ENCODE results near the gene TMEM202. TPM values are rescaled to one million over a fixed set of nuclear protein-coding genes. Genes with fewer than 3 reads are reported as not detected.
"Not testable (repeated sequence)": the region's sequence is repeated elsewhere in the genome, so short reads cannot be mapped to it uniquely, and the experiment has no call there.

The TMEM202 gene
- total RNA-seq, 1 donor from 2014 or later: not detected

DNA sequence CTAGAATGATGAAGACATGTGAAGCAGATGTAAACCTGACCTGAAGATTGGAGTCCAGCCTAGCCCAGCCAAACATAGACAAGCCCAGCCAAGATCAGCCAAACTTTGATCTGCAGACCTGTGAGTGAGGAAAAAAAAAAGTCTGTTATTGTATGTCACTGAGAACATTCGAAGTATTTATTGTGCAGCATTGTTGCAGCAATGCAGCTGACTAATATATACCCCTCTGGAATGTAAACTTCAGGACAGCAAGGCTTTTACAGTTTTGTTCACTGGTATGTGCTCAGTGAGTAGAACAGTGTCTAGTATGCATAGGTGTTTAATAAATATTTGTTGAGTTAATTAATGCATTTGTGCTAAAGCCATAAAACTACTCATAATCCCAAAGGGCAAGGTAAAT is 23.4 kb downstream of the TMEM202 start:
- peaks cover 22% of the 10 kb centered on the region for H3K27me3 Mint-ChIP-seq (ENCODE audit: unreplicated experiment)
- peaks cover 2% of the 10 kb centered on the region for H3K36me3 Mint-ChIP-seq (ENCODE audit: unreplicated experiment)
- peaks cover 13% of the 10 kb centered on the region for H3K9me3 Mint-ChIP-seq (ENCODE audit: unreplicated experiment)
- no peak overlapping the region for H3K4me3 Mint-ChIP-seq (ENCODE audit: unreplicated experiment)
- TF ChIP-seq, protein P1, sequence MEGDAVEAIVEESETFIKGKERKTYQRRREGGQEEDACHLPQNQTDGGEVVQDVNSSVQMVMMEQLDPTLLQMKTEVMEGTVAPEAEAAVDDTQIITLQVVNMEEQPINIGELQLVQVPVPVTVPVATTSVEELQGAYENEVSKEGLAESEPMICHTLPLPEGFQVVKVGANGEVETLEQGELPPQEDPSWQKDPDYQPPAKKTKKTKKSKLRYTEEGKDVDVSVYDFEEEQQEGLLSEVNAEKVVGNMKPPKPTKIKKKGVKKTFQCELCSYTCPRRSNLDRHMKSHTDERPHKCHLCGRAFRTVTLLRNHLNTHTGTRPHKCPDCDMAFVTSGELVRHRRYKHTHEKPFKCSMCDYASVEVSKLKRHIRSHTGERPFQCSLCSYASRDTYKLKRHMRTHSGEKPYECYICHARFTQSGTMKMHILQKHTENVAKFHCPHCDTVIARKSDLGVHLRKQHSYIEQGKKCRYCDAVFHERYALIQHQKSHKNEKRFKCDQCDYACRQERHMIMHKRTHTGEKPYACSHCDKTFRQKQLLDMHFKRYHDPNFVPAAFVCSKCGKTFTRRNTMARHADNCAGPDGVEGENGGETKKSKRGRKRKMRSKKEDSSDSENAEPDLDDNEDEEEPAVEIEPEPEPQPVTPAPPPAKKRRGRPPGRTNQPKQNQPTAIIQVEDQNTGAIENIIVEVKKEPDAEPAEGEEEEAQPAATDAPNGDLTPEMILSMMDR (IDR thresholded peaks at IDR 0.05): no peak
- no peaks in the 10 kb centered on the region for H3K4me1 Mint-ChIP-seq (ENCODE audit: unreplicated experiment)
- no peak for DNase-seq (ENCODE audit: extremely low spot score, unreplicated experiment)
- H3K27ac Mint-ChIP-seq (ENCODE audit: unreplicated experiment): no peak overlapping the region

DNA sequence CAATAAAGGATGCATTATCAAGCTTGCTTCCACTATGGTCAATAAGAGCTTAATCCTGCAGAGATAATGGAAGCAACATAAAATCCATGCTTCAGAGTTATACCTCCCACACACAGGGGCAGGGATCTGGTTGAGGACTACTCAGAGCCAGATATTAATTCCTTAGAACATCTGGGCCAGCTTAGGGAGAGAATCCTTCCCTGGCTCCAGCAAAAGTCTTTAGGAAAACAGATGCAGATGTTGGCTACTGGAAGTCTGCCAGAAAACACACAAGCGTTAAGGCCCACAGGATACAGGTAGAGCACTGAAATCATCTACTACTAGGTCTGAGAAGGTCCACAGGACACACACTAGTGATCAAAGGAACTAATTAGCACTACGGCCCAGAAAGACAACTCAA is 25.2 kb downstream of the TMEM202 start:
- Mint-ChIP-seq H3K9me3 (ENCODE audit: unreplicated experiment) (peaks cover 26% of the 10 kb centered on the region), H3K36me3 (ENCODE audit: unreplicated experiment) (peaks cover 2% of the 10 kb centered on the region), H3K27ac (ENCODE audit: unreplicated experiment) (no peak overlapping the region), H3K4me1 (ENCODE audit: unreplicated experiment) (no peaks in the 10 kb centered on the region), H3K27me3 (ENCODE audit: unreplicated experiment) (peaks cover 19% of the 10 kb centered on the region), H3K4me3 (ENCODE audit: unreplicated experiment) (no peak overlapping the region)
- TF ChIP-seq, protein P1 (IDR thresholded peaks at IDR 0.05): no peak
- no peak for DNase-seq (ENCODE audit: extremely low spot score, unreplicated experiment)

DNA sequence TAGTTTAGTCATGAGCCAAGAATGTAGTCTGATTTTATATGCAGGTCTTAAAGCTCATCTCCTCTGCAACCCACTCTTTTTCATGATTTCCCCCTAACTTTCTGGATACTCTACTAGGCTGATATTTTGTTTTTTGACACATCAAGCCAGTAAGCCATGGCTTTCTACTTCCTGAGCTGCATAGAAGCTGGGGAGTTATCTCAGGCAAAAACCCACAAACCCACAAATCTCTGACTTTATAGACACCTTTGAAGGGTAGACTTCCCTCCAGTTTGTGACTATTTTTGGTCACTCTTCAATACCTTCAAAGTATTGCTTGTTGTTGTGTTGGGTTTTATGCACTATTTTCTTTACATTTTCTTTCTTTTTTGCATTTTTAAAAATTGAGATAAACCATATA is 28.6 kb downstream of the TMEM202 start:
- TF ChIP-seq, protein P1 (IDR thresholded peaks at IDR 0.05): no peak
- peaks cover 26% of the 10 kb centered on the region for H3K27me3 Mint-ChIP-seq (ENCODE audit: unreplicated experiment)
- no peak overlapping the region for H3K4me3 Mint-ChIP-seq (ENCODE audit: unreplicated experiment)
- H3K27ac Mint-ChIP-seq (ENCODE audit: unreplicated experiment): no peak overlapping the region
- H3K36me3 Mint-ChIP-seq (ENCODE audit: unreplicated experiment): peaks cover 2% of the 10 kb centered on the region
- DNase-seq (ENCODE audit: extremely low spot score, unreplicated experiment): no peak
- peaks cover 26% of the 10 kb centered on the region for H3K9me3 Mint-ChIP-seq (ENCODE audit: unreplicated experiment)
- H3K4me1 Mint-ChIP-seq (ENCODE audit: unreplicated experiment): no peaks in the 10 kb centered on the region

DNA sequence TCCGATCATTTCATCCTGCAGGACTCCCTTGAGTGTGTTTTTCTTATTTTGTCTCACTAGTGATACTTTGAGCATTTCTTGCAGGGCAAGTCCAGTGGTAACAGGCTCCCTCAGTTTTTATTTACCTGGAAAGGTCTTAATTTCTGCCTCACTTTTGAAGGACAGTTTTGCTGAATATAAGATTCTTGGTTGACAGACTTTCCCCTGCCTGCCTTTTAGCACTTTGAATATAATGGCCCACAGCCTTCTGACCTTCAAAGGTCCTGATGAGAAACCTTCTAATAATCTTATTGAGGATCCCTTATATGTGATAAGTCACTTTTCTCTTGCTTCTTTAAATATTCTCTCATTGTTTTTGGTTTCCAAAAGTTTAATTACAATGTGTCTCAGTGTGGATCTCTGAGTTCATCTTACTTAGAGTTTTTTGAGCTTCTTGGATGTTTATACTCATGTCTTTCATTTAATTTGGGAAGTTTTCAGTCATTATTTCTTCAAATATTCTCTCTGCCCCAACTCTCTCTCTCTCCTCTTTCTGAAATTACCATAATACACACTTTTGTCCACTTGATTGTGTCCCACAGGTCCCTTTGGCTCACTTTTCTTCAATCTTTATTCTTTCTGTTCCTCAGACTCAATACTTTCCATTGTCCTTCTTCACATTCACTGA is 39.7 kb downstream of the TMEM202 start:
- DNase-seq (ENCODE audit: extremely low spot score, unreplicated experiment): no peak
- H3K27ac Mint-ChIP-seq (ENCODE audit: unreplicated experiment): no peak overlapping the region
- no peaks in the 10 kb centered on the region for H3K4me1 Mint-ChIP-seq (ENCODE audit: unreplicated experiment)
- H3K36me3 Mint-ChIP-seq (ENCODE audit: unreplicated experiment): no peaks in the 10 kb centered on the region
- H3K4me3 Mint-ChIP-seq (ENCODE audit: unreplicated experiment): no peak overlapping the region
- peaks cover 12% of the 10 kb centered on the region for H3K9me3 Mint-ChIP-seq (ENCODE audit: unreplicated experiment)
- peaks cover 36% of the 10 kb centered on the region for H3K27me3 Mint-ChIP-seq (ENCODE audit: unreplicated experiment)
- TF ChIP-seq, protein P1 (IDR thresholded peaks at IDR 0.05): no peak

DNA sequence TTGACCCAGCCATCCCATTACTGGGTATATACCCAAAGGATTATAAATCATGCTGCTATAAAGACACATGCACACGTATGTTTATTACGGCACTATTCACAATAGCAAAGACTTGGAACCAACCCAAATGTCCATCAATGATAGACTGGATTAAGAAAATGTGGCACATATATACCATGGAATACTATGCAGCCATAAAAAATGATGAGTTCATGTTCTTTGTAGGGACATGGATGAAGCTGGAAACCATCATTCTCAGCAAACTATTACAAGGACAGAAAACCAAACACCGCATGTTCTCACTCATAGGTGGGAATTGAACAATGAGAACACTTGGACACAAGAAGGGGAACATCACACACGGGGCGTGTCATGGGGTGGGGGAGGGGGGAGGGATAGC is 44.7 kb downstream of the TMEM202 start:
- H3K27me3 Mint-ChIP-seq (ENCODE audit: unreplicated experiment): peaks cover 20% of the 10 kb centered on the region
- not testable (repeated sequence) for H3K36me3 Mint-ChIP-seq (ENCODE audit: unreplicated experiment); H3K4me1 Mint-ChIP-seq (ENCODE audit: unreplicated experiment); DNase-seq (ENCODE audit: extremely low spot score, unreplicated experiment); H3K27ac Mint-ChIP-seq (ENCODE audit: unreplicated experiment); H3K9me3 Mint-ChIP-seq (ENCODE audit: unreplicated experiment); H3K4me3 Mint-ChIP-seq (ENCODE audit: unreplicated experiment)

Measured in osteocyte (in vitro differentiated cells).